ENCODE measurements around the gene GFOD2. TPM values are rescaled to one million over a fixed set of nuclear protein-coding genes. Genes with fewer than 3 reads are reported as not detected.

Gene GFOD2
- total and polyA plus RNA-seq, 2 experiments from 2014 or later, result 19.3 to 34.3 TPM

DNA sequence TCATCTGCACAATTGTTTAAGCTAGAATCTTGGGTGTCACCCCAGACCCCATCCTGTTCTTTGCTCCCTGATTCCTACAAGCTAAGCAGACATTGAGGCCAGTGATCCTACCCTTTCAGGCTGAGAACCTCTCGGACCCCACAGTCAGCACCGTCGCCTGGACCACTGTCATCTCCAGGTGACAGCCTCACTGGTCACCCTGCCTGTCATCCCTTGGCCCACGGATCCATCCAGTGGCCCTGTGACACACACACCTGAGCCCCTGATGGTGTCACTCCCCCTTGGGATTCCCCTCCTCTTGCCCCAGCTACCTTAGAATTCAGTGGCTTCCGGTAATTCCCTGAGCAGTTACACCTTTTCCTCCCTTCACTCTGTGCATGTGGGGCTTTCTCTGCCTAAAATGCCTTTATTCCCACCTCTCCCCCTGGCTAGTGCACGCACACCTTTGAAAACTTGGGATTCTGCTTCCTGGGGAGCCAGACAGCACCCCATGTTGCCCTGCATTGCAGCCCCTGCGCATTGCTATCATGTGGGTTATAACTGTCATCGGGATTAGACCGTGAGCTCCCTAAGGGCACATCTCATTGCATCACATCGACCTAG lies 49.5 kb downstream of the GFOD2 start:
- no peak overlapping the region for H3K4me3 ChIP-seq
- H3K4me1 ChIP-seq (ENCODE audit: insufficient read depth), result peaks cover 7% of the 10 kb centered on the region; the same call in 1 of the 2 replicates
- no peak overlapping the region for H3K4me2 ChIP-seq
- Mint-ChIP-seq H3K9me3 (no peaks in the 10 kb centered on the region), H3K4me1 (peaks cover 9% of the 10 kb centered on the region; the same call in 1 of the 3 replicates), H3K27me3 (ENCODE audit: insufficient read depth, low read depth, poor library complexity) (peaks cover 29% of the 10 kb centered on the region), H3K27ac (no peak overlapping the region), H3K36me3 (ENCODE audit: low read depth) (no peaks in the 10 kb centered on the region; the same call in 2 of the 3 replicates), H3K4me3 (no peak overlapping the region)
- peaks cover 17% of the 10 kb centered on the region for H3F3A ChIP-seq (replicated peaks; ENCODE audit: low read depth)
- no peak overlapping the region for H2AFZ ChIP-seq
- no peaks in the 10 kb centered on the region for H3K9me2 ChIP-seq (ENCODE audit: insufficient read depth)
- no peaks in the 10 kb centered on the region; the same call in 1 of the 2 replicates for H4K20me1 ChIP-seq (replicated peaks; ENCODE audit: insufficient read depth)
- ATAC-seq (no peak), DNase-seq (ENCODE audit: low spot score) (no peak)
- H3K79me2 ChIP-seq (replicated peaks; ENCODE audit: insufficient read depth), result no peaks in the 10 kb centered on the region
- H3K27ac ChIP-seq (ENCODE audit: low read depth), result no peak overlapping the region
- H3K36me3 ChIP-seq (ENCODE audit: insufficient read depth), result no peaks in the 10 kb centered on the region
- no peak for TF ChIP-seq EZH2 (IDR thresholded peaks at IDR 0.05; ENCODE audit: low read depth, unreplicated experiment)
- TF ChIP-seq ZNF114 (CRISPR knock-in tag; IDR thresholded peaks at IDR 0.05), result no peak
- TF ChIP-seq JUNB (IDR thresholded peaks at IDR 0.05; ENCODE audit: unreplicated experiment), result no peak
- TF ChIP-seq NANOG (IDR thresholded peaks at IDR 0.05; ENCODE audit: borderline replicate concordance), result no peak
- TF ChIP-seq, protein P1, sequence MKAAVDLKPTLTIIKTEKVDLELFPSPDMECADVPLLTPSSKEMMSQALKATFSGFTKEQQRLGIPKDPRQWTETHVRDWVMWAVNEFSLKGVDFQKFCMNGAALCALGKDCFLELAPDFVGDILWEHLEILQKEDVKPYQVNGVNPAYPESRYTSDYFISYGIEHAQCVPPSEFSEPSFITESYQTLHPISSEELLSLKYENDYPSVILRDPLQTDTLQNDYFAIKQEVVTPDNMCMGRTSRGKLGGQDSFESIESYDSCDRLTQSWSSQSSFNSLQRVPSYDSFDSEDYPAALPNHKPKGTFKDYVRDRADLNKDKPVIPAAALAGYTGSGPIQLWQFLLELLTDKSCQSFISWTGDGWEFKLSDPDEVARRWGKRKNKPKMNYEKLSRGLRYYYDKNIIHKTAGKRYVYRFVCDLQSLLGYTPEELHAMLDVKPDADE (IDR thresholded peaks at IDR 0.05), result no peak
- TF ChIP-seq POLR2AphosphoS5 (IDR thresholded peaks at IDR 0.05; ENCODE audit: low read depth), result no peak
- TF ChIP-seq, protein P2, sequence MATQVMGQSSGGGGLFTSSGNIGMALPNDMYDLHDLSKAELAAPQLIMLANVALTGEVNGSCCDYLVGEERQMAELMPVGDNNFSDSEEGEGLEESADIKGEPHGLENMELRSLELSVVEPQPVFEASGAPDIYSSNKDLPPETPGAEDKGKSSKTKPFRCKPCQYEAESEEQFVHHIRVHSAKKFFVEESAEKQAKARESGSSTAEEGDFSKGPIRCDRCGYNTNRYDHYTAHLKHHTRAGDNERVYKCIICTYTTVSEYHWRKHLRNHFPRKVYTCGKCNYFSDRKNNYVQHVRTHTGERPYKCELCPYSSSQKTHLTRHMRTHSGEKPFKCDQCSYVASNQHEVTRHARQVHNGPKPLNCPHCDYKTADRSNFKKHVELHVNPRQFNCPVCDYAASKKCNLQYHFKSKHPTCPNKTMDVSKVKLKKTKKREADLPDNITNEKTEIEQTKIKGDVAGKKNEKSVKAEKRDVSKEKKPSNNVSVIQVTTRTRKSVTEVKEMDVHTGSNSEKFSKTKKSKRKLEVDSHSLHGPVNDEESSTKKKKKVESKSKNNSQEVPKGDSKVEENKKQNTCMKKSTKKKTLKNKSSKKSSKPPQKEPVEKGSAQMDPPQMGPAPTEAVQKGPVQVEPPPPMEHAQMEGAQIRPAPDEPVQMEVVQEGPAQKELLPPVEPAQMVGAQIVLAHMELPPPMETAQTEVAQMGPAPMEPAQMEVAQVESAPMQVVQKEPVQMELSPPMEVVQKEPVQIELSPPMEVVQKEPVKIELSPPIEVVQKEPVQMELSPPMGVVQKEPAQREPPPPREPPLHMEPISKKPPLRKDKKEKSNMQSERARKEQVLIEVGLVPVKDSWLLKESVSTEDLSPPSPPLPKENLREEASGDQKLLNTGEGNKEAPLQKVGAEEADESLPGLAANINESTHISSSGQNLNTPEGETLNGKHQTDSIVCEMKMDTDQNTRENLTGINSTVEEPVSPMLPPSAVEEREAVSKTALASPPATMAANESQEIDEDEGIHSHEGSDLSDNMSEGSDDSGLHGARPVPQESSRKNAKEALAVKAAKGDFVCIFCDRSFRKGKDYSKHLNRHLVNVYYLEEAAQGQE (IDR thresholded peaks at IDR 0.05; ENCODE audit: unreplicated experiment), result no peak
- no peak for TF ChIP-seq CTCF (conservative IDR thresholded peaks at IDR 0.05; ENCODE audit: low read depth in 2 of 2)
- TF ChIP-seq STAT1 (IDR thresholded peaks at IDR 0.05; ENCODE audit: unreplicated experiment), result no peak
- TF ChIP-seq CREB1 (CRISPR knock-in tag; IDR thresholded peaks at IDR 0.05; ENCODE audit: low read depth), result no peak
- no peak for TF ChIP-seq EZH2phosphoT487 (IDR thresholded peaks at IDR 0.05; ENCODE audit: unreplicated experiment)
- TF ChIP-seq, protein P3, sequence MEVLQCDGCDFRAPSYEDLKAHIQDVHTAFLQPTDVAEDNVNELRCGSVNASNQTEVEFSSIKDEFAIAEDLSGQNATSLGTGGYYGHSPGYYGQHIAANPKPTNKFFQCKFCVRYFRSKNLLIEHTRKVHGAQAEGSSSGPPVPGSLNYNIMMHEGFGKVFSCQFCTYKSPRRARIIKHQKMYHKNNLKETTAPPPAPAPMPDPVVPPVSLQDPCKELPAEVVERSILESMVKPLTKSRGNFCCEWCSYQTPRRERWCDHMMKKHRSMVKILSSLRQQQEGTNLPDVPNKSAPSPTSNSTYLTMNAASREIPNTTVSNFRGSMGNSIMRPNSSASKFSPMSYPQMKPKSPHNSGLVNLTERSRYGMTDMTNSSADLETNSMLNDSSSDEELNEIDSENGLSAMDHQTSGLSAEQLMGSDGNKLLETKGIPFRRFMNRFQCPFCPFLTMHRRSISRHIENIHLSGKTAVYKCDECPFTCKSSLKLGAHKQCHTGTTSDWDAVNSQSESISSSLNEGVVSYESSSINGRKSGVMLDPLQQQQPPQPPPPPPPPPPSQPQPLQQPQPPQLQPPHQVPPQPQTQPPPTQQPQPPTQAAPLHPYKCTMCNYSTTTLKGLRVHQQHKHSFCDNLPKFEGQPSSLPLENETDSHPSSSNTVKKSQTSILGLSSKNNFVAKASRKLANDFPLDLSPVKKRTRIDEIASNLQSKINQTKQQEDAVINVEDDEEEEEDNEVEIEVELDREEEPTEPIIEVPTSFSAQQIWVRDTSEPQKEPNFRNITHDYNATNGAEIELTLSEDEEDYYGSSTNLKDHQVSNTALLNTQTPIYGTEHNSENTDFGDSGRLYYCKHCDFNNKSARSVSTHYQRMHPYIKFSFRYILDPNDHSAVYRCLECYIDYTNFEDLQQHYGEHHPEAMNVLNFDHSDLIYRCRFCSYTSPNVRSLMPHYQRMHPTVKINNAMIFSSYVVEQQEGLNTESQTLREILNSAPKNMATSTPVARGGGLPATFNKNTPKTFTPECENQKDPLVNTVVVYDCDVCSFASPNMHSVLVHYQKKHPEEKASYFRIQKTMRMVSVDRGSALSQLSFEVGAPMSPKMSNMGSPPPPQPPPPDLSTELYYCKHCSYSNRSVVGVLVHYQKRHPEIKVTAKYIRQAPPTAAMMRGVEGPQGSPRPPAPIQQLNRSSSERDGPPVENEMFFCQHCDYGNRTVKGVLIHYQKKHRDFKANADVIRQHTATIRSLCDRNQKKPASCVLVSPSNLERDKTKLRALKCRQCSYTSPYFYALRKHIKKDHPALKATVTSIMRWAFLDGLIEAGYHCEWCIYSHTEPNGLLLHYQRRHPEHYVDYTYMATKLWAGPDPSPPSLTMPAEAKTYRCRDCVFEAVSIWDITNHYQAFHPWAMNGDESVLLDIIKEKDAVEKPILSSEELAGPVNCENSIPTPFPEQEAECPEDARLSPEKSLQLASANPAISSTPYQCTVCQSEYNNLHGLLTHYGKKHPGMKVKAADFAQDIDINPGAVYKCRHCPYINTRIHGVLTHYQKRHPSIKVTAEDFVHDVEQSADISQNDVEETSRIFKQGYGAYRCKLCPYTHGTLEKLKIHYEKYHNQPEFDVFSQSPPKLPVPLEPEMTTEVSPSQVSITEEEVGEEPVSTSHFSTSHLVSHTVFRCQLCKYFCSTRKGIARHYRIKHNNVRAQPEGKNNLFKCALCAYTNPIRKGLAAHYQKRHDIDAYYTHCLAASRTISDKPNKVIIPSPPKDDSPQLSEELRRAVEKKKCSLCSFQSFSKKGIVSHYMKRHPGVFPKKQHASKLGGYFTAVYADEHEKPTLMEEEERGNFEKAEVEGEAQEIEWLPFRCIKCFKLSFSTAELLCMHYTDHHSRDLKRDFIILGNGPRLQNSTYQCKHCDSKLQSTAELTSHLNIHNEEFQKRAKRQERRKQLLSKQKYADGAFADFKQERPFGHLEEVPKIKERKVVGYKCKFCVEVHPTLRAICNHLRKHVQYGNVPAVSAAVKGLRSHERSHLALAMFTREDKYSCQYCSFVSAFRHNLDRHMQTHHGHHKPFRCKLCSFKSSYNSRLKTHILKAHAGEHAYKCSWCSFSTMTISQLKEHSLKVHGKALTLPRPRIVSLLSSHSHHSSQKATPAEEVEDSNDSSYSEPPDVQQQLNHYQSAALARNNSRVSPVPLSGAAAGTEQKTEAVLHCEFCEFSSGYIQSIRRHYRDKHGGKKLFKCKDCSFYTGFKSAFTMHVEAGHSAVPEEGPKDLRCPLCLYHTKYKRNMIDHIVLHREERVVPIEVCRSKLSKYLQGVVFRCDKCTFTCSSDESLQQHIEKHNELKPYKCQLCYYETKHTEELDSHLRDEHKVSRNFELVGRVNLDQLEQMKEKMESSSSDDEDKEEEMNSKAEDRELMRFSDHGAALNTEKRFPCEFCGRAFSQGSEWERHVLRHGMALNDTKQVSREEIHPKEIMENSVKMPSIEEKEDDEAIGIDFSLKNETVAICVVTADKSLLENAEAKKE (CRISPR knock-in tag; IDR thresholded peaks at IDR 0.05), result no peak
- TF ChIP-seq ZNF331 (CRISPR knock-in tag; IDR thresholded peaks at IDR 0.05; ENCODE audit: low read depth), result no peak
- peaks cover 10% of the 10 kb centered on the region for H3K27me3 ChIP-seq (ENCODE audit: insufficient read depth)

Measured in GM23338 (cell line).